Mucosa of descending colon (tissue), 3 donors: ENCODE data around the gene C5orf63. TPM values are rescaled to one million over a fixed set of nuclear protein-coding genes. Genes with fewer than 3 reads are reported as not detected.

ENCODE experiments used
- ATAC-seq: fragments of 200-7000 bp; cut with Tn5 transposase; one replicate; pipeline ENCODE4 v1.9.1; 2020; ENCODE audit warnings: mild to moderate bottlenecking, moderate library complexity
- DNase-seq, 3 donors: peaks; one replicate each; pipeline ENCODE4 v3.0.0-alpha.2; 2020
- H3K36me3 ChIP-seq: fragments of 200-600 bp; one replicate; pipeline ENCODE4 v1.8.0; 2021; ENCODE audit warnings: low read depth, mild to moderate bottlenecking
- H3K4me1 ChIP-seq: fragments of 200-600 bp; one replicate; pipeline ENCODE4 v1.8.0; 2021; ENCODE audit warnings: low read depth, mild to moderate bottlenecking
- H3K4me3 ChIP-seq: fragments of 200-600 bp; one replicate; pipeline ENCODE4 v1.8.0; 2021; ENCODE audit warnings: mild to moderate bottlenecking
- H3K9me3 ChIP-seq: fragments of 200-600 bp; one replicate; pipeline ENCODE4 v1.8.0; 2021; ENCODE audit warnings: mild to moderate bottlenecking
- intact Hi-C, 2 donors: fragments of 100-400 bp; cut with DNase I in 1 of 2; cut with micrococcal nuclease in 1 of 2; formaldehyde crosslinking; loops; one replicate each; pipeline versions ENCODE4 v1.11.0 to v1.11.1; 2022; cut with DNase I, micrococcal nuclease
- total RNA-seq, 3 donors: library from RNA; stranded (reverse); fragmentation: NEBNext Ultra II Directional in 2 of 3; extraction: Animal tissue kit (Norgen Biotek cat#: 25700) in 2 of 3; gene quantifications; one replicate each; pipeline versions ENCODE4 v1.2.1 to v1.2.4, GENCODE V29; 2021 to 2023
- TF ChIP-seq, protein P1 (sequence below): fragments of 200-600 bp; IDR thresholded peaks from one replicate; pipeline ENCODE4 v1.8.0; 2022; ENCODE audit warnings: antibody characterized with exemption, mild to moderate bottlenecking
- donor health status: DM: no; HTN: no; CAD: no; lungs with moderate emphysema.
- donor health status: DM: no; HTN: no; CAD: no.
- donor health status: DM: no; HTN: yes; CAD: no.

C5orf63 gene
- total RNA-seq, 3 donors from 2014 or later, result 13.7 to 22.6 (median 14.9) TPM

DNA sequence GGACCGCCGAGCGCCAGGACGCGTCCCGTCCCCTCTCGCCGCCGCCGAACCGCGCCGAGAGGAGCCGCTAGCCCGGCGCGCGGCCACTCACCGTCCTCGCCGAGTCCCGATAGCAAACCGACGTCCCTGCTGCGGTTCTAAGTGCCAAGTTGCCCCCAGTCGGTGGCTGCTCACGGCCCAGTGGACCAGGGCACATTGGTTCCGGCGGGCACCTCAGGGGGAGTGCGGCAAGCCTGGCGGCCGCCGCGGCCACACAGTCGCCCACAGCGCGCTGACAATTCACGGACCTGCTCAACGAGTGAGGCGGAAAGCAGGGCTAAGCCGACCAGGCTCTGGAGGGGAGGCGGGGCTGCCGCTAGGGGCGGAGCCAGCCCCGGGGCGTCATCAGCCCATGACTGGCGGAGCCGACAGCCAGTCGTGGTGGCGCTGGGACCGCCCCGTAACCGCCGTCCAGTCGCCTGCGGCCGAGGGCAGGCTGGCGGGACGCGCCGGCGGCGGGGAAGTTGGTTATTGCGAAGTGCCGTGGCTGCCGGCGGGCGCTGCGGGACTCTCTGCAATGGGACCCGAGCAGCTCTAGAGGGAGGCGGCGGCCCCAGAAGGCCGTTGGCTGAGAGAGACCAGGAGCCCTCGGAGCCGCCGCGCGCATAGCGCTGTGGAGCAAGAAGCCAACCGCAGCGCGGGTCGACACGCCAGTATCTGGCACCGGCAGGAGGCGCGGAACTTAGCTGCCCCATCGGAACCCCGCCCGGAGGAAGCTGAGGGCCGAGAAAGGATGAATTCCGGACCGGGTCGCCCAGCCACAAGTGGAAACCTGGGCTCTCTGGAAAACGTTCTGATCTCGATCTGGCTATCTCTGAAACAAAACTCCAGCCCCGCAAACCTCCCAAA is 42.8 kb downstream of the C5orf63 start, which contains the start of gene MARCHF3:
MARCHF3 (minus strand) TSS at position 300 of the 888 bp plus-strand sequence. CDS start 112,387 bp downstream, outside the sequence.
- intact Hi-C loops, result no loop called here
- ATAC-seq (peak; percentile 96), DNase-seq (peak; percentile 96 to 98 (median 97))
- TF ChIP-seq, protein P1, sequence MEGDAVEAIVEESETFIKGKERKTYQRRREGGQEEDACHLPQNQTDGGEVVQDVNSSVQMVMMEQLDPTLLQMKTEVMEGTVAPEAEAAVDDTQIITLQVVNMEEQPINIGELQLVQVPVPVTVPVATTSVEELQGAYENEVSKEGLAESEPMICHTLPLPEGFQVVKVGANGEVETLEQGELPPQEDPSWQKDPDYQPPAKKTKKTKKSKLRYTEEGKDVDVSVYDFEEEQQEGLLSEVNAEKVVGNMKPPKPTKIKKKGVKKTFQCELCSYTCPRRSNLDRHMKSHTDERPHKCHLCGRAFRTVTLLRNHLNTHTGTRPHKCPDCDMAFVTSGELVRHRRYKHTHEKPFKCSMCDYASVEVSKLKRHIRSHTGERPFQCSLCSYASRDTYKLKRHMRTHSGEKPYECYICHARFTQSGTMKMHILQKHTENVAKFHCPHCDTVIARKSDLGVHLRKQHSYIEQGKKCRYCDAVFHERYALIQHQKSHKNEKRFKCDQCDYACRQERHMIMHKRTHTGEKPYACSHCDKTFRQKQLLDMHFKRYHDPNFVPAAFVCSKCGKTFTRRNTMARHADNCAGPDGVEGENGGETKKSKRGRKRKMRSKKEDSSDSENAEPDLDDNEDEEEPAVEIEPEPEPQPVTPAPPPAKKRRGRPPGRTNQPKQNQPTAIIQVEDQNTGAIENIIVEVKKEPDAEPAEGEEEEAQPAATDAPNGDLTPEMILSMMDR, result no peak
- Histone ChIP-seq H3K4me1 (peaks cover 6% of the 10 kb centered on the region), H3K36me3 (no peaks in the 10 kb centered on the region), H3K9me3 (no peaks in the 10 kb centered on the region), H3K4me3 (peak within 1 kb of the TSS; percentile 85)

DNA sequence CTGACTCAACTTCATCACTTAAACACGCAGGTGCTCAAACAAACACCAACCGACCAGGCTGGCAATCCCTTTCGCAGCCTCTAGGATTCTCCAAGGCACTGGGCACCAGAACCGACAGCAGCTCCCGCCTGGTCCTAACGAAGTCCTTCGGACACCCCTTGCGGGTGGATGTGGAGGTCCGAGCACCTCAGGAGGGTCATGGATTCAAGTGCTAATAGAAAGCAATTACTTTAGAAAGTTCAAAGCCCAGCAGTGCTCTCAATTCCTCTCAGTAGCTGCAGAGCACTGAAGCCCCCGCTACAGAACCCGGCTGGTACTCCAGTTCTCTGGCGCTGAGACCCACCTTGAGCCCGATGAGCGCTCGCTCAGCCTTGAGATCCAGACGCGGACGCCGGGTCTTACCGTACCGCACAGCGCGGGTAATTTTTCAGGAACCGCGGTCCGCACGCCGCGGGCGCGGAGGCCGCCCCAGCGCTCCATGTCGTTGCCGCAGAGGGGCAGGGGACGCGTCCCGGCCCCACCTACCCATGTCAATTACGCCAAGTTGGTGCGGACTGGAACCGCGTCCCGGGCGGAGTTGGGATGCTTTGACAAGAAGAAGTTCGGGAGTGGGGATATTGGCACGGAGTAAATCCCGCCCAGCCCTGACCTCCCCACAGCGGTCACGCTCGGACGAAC is 43.6 kb downstream of the C5orf63 start:
- peak; percentile 67 for ATAC-seq
- DNase-seq, result peak; percentile 75 to 81 (median 76)
- intact Hi-C loops, result no loop called here
- TF ChIP-seq, protein P1, result peak; percentile 26
- no peaks in the 10 kb centered on the region for H3K36me3 ChIP-seq
- peak overlapping the region; percentile 85 for H3K4me3 ChIP-seq
- peaks cover 6% of the 10 kb centered on the region for H3K4me1 ChIP-seq
- H3K9me3 ChIP-seq, result no peaks in the 10 kb centered on the region

DNA sequence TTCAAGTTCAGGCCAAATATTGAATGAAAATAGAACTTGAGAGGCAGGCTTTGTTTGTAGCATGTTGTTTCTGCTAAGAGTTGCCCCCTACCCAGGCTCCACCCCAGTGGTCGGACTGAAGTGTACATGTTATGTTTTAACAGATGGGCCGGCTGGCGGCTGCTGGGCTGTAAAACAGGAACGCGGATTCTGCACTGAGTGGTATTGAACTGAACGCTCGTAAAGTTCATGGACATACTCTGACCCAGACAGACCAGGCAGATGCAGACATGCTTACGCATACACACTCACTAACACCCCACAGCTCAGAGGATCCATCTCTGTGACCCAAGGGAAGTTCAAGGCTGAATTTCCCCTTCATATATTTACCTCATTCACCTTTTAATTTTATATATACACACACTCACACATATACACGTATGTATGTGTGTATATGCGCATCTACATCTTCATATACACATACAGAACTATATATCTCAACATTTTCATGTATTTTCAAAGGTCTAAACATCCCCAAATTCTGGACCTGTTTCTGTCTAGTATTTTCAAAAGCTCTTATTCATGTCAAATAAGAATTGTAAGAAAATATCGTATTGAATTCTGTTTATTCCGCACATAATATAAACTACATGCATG is 44.4 kb downstream of the C5orf63 start:
- peak; percentile 36 for ATAC-seq
- H3K9me3 ChIP-seq, result no peaks in the 10 kb centered on the region
- H3K4me3 ChIP-seq, result no peak overlapping the region
- TF ChIP-seq, protein P1, result no peak
- H3K4me1 ChIP-seq, result peaks cover 6% of the 10 kb centered on the region
- peak; percentile 59 to 70 (median 69) for DNase-seq
- intact Hi-C loops, result no loop called here
- no peaks in the 10 kb centered on the region for H3K36me3 ChIP-seq

DNA sequence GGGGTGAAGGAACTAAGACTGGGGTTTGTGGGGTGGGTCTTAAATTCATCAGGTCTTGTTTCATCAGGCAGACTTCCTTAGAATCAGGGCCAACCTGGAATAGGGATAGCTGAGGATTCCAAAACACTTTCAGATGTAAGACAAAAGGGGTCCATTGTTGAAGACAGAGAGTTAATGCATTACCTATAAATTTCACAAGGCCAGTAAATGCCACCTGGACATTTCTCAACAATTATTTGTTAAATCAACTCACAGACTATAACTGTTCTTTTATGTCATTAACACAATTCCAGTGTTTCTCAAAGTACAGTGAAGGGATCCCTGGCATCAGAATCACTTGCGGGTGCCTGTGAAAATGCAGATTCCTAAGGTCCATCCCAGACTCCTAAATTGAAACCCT is 45.8 kb downstream of the C5orf63 start:
- H3K4me1 ChIP-seq, result peaks cover 6% of the 10 kb centered on the region
- DNase-seq (no peak), ATAC-seq (no peak)
- no peaks in the 10 kb centered on the region for H3K36me3 ChIP-seq
- TF ChIP-seq, protein P1, result no peak
- H3K4me3 ChIP-seq, result no peak overlapping the region
- H3K9me3 ChIP-seq, result no peaks in the 10 kb centered on the region
- intact Hi-C loops, result no loop called here

DNA sequence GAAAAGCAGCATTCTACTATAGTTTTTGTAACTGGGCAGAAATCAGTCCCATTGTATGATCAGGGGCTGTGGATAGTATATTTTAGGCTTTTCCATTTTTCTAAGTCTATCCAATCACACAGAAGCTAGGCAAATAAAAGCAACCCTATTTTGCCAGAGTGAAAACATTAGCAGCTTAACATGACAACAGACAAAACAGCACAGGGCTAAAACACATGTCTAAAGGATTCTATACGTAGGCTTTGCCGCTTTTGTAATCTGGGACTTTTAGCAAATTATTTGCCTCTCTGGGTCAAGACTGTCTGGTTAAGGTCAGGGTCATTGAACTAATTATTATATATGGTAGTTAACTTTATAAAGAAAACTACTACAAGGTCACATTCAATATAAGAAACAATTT is 47.1 kb downstream of the C5orf63 start:
- ATAC-seq, result no peak

More for the DNA sequence above, 47.1 kb downstream of the C5orf63 start:
- H3K36me3 ChIP-seq, result no peaks in the 10 kb centered on the region
- TF ChIP-seq, protein P1, result no peak
- no peak for DNase-seq
- no peaks in the 10 kb centered on the region for H3K9me3 ChIP-seq
- no peak overlapping the region for H3K4me3 ChIP-seq
- H3K4me1 ChIP-seq, result peaks cover 6% of the 10 kb centered on the region
- intact Hi-C loops, result no loop called here
